ENCODE measurements around the gene DYNLT4. TPM values are rescaled to one million over a fixed set of nuclear protein-coding genes. Genes with fewer than 3 reads are reported as not detected.

The DYNLT4 gene
- total and polyA plus RNA-seq, 2 of the 8 experiments (the other 6 are each of a cell fraction or from before 2014, with no cell fraction given), result 0.29 TPM; not detected in 1

DNA sequence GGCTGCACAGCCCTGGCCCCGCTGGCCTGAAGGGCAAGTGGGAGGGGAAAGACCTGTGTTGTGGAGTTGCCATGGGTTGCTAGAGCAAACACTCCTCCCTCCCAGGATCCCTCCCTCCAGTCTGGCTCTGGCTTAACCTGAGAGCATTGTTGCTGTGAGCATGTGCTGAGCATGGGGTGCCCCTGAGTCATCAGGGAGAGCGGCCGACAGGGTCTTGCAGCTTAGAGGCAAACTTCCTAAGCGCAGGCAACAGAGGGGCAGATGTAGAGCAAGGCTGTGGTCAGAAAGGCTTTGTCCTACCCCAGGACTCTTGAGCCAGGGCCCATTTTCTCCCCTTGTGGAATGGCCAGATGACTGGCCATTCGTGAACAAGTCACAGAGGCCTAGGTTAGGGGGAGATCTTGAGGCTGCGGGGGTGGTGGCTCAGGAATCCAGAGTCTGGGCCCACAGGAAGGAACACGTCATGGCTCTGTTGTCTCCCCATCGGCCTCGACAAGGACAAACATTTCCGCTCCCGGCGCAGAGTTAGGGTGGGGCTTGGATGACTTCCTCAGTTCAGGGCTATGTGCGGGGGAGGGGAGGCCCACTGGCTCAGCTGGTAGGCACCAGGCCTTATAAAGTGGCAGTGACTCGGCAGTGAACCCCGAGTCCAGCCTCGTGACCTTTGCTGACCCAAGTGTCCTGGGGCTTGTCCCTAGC, 362 bp upstream of the DYNLT4 start (continued):
- TF ChIP-seq, protein P1, sequence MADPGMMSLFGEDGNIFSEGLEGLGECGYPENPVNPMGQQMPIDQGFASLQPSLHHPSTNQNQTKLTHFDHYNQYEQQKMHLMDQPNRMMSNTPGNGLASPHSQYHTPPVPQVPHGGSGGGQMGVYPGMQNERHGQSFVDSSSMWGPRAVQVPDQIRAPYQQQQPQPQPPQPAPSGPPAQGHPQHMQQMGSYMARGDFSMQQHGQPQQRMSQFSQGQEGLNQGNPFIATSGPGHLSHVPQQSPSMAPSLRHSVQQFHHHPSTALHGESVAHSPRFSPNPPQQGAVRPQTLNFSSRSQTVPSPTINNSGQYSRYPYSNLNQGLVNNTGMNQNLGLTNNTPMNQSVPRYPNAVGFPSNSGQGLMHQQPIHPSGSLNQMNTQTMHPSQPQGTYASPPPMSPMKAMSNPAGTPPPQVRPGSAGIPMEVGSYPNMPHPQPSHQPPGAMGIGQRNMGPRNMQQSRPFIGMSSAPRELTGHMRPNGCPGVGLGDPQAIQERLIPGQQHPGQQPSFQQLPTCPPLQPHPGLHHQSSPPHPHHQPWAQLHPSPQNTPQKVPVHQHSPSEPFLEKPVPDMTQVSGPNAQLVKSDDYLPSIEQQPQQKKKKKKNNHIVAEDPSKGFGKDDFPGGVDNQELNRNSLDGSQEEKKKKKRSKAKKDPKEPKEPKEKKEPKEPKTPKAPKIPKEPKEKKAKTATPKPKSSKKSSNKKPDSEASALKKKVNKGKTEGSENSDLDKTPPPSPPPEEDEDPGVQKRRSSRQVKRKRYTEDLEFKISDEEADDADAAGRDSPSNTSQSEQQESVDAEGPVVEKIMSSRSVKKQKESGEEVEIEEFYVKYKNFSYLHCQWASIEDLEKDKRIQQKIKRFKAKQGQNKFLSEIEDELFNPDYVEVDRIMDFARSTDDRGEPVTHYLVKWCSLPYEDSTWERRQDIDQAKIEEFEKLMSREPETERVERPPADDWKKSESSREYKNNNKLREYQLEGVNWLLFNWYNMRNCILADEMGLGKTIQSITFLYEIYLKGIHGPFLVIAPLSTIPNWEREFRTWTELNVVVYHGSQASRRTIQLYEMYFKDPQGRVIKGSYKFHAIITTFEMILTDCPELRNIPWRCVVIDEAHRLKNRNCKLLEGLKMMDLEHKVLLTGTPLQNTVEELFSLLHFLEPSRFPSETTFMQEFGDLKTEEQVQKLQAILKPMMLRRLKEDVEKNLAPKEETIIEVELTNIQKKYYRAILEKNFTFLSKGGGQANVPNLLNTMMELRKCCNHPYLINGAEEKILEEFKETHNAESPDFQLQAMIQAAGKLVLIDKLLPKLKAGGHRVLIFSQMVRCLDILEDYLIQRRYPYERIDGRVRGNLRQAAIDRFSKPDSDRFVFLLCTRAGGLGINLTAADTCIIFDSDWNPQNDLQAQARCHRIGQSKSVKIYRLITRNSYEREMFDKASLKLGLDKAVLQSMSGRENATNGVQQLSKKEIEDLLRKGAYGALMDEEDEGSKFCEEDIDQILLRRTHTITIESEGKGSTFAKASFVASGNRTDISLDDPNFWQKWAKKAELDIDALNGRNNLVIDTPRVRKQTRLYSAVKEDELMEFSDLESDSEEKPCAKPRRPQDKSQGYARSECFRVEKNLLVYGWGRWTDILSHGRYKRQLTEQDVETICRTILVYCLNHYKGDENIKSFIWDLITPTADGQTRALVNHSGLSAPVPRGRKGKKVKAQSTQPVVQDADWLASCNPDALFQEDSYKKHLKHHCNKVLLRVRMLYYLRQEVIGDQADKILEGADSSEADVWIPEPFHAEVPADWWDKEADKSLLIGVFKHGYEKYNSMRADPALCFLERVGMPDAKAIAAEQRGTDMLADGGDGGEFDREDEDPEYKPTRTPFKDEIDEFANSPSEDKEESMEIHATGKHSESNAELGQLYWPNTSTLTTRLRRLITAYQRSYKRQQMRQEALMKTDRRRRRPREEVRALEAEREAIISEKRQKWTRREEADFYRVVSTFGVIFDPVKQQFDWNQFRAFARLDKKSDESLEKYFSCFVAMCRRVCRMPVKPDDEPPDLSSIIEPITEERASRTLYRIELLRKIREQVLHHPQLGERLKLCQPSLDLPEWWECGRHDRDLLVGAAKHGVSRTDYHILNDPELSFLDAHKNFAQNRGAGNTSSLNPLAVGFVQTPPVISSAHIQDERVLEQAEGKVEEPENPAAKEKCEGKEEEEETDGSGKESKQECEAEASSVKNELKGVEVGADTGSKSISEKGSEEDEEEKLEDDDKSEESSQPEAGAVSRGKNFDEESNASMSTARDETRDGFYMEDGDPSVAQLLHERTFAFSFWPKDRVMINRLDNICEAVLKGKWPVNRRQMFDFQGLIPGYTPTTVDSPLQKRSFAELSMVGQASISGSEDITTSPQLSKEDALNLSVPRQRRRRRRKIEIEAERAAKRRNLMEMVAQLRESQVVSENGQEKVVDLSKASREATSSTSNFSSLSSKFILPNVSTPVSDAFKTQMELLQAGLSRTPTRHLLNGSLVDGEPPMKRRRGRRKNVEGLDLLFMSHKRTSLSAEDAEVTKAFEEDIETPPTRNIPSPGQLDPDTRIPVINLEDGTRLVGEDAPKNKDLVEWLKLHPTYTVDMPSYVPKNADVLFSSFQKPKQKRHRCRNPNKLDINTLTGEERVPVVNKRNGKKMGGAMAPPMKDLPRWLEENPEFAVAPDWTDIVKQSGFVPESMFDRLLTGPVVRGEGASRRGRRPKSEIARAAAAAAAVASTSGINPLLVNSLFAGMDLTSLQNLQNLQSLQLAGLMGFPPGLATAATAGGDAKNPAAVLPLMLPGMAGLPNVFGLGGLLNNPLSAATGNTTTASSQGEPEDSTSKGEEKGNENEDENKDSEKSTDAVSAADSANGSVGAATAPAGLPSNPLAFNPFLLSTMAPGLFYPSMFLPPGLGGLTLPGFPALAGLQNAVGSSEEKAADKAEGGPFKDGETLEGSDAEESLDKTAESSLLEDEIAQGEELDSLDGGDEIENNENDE (IDR thresholded peaks at IDR 0.05; ENCODE audit: insufficient replicate concordance, low read length), result no peak
- TF ChIP-seq TBP (IDR thresholded peaks at IDR 0.05; ENCODE audit: low read depth, low read length), result peak; percentile 75
- 0 out of 2 replicates have a peak, but pooled peaks have one; percentile 76 for TF ChIP-seq RBBP5 (IDR thresholded peaks at IDR 0.05; ENCODE audit: borderline replicate concordance, low read depth, low read length)
- TF ChIP-seq SIRT6 (IDR thresholded peaks at IDR 0.05; ENCODE audit: low read length), result no peak
- no peak for TF ChIP-seq JUN (IDR thresholded peaks at IDR 0.05; ENCODE audit: low read depth, low read length)
- peak; percentile 57; the same call in 1 of the 2 replicates for TF ChIP-seq SP1 (IDR thresholded peaks at IDR 0.05; ENCODE audit: low read depth, low read length)
- peak; percentile 36 to 89; a peak in 2 of 3 replicates for TF ChIP-seq EP300 (IDR thresholded peaks at IDR 0.05; ENCODE audit: borderline replicate concordance in 1 of 2, low read depth in 2 of 2, low read length in 2 of 2)
- TF ChIP-seq TAF1 (IDR thresholded peaks at IDR 0.05; ENCODE audit: low read depth, low read length), result peak; percentile 27
- no peak for TF ChIP-seq CHD1 (IDR thresholded peaks at IDR 0.05; ENCODE audit: low read depth, low read length)
